GM12892 (cell line): ENCODE results near the gene SVBP.

Experiments used
- DNase-seq: peaks from one replicate; pipeline ENCODE4 v3.0.0; 2011; ENCODE audit not compliant: insufficient read length
- FAIRE-seq: peaks from 2 replicates; lab custom pipeline; 2011; peaks lifted over from hg19 to GRCh38; lab: Jason Lieb, UNC
- POLR2A ChIP-seq: IDR thresholded peaks from 2 replicates; pipeline ENCODE4 v1.6.1; 2011; ENCODE audit warnings: low read depth, low read length, control low read depth
- POLR2AphosphoS5 ChIP-seq: IDR thresholded peaks from 2 replicates; pipeline ENCODE4 v1.6.1; 2011; ENCODE audit warnings: low read depth, low read length, control low read depth
- TAF1 ChIP-seq: IDR thresholded peaks from 2 replicates; pipeline ENCODE4 v1.6.1; 2011; ENCODE audit warnings: low read depth, mild to moderate bottlenecking, control low read depth, low read length, borderline replicate concordance

Gene SVBP

GRCh38 chr1:42848823-42849537 lies 31.8 kb upstream of the SVBP start:
- no peak for TF ChIP-seq TAF1
- no peak for TF ChIP-seq POLR2A
- TF ChIP-seq POLR2AphosphoS5, result no peak
- DNase-seq (no peak), FAIRE-seq (no peak)

GRCh38 chr1:42847721-42848460 lies 30.7 kb upstream of the SVBP start:
- no peak for DNase-seq

DNA sequence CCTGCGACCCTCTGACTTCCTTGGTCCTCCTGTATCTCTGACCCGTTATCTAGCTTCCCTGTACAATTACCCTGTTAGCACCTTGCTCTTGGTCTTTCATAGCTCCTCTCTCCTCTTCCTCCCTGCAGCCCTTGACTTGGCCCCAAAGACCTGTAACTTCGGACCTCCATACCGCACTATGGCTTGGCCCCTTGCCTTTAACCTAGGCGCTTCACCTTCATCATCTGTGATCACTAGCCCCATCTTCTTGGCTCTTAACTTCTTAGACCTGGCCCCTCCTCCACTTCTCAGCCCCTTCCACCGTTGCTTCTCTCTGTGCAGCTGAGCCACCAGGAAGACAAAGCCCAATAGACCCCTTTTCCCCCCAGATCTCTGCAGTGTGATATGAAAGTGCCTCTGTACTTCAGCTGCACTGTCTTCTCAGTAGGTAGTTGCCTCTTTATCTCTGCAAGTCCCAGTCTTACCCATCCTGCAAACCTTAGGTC lies 30.0 kb upstream of the SVBP start:
- peak; percentile 36 for FAIRE-seq
- TF ChIP-seq TAF1, result no peak
- TF ChIP-seq POLR2A, result no peak
- TF ChIP-seq POLR2AphosphoS5, result no peak
- DNase-seq, result no peak

More at GRCh38 chr1:42847721-42848460, 30.7 kb upstream of the SVBP start:
- no peak for FAIRE-seq
- TF ChIP-seq POLR2AphosphoS5 (no peak), POLR2A (no peak), TAF1 (no peak)

- TF ChIP-seq POLR2AphosphoS5 (peak; percentile 68), POLR2A (peak; percentile 81), TAF1 (no peak)
- DNase-seq (peak; percentile 88), FAIRE-seq (peak; percentile 95)
Observed at GRCh38 chr1:42846257-42847110, 29.3 kb upstream of the SVBP start, which contains the start of gene ZNF691. Gene ZNF691, plus strand, starts transcription at chr1:42846613. Its CDS starts 3,046 bp downstream, at chr1:42849659.

DNA sequence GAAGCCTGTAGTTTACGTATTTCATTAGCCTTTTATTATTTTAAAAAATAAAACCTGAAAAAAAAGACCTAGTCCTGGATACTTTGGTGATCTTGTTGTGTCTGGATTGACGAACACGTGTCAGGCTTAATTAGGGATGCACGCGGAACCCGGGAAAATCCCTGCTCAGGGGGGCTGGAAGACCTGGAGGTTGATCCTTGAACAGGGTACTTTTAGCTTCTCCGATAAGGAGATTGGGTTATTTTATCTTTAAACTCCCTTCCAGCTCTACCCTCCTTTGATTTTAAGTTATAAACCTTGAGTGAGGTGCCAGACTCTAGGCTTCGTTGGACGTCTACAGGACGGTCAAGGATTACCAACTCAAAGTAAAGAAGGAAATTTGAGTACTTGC lies 28.7 kb upstream of the SVBP start:
- no peak for TF ChIP-seq POLR2A
- TF ChIP-seq POLR2AphosphoS5, result no peak
- TF ChIP-seq TAF1, result no peak
- no peak for DNase-seq
- peak; percentile 24 for FAIRE-seq

- no peak for FAIRE-seq
- no peak for DNase-seq
- TF ChIP-seq POLR2AphosphoS5, result no peak
- TF ChIP-seq POLR2A, result no peak
- TF ChIP-seq TAF1, result no peak
Observed at GRCh38 chr1:42845193-42845592, 28.0 kb upstream of the SVBP start.

GRCh38 chr1:42844592-42845140 lies 27.5 kb upstream of the SVBP start:
- no peak for DNase-seq
- TF ChIP-seq POLR2AphosphoS5, result no peak
- no peak for TF ChIP-seq TAF1
- TF ChIP-seq POLR2A, result no peak
- FAIRE-seq, result peak; percentile 66

- DNase-seq (no peak), FAIRE-seq (no peak)
- TF ChIP-seq TAF1 (no peak), POLR2AphosphoS5 (no peak), POLR2A (no peak)
Observed at GRCh38 chr1:42841440-42842147, 24.4 kb upstream of the SVBP start.

GRCh38 chr1:42841010-42841409 lies 23.8 kb upstream of the SVBP start:
- TF ChIP-seq POLR2AphosphoS5 (no peak), POLR2A (no peak), TAF1 (no peak)
- DNase-seq (no peak), FAIRE-seq (no peak)

GRCh38 chr1:42838482-42839190 lies 21.4 kb upstream of the SVBP start:
- DNase-seq, result no peak
- FAIRE-seq, result no peak
- TF ChIP-seq TAF1 (no peak), POLR2A (no peak), POLR2AphosphoS5 (no peak)
